ENCODE measurements around the gene EPM2A.

- no peak for TF ChIP-seq POLR2A (IDR thresholded peaks at IDR 0.05)
- no peak for TF ChIP-seq CTCF (IDR thresholded peaks at IDR 0.05)
Observed at GRCh38 chr6:145728444-145729385, 6.6 kb downstream of the EPM2A start.
